Stimulated activated CD8-positive, alpha-beta memory T cell treated with anti-CD3 and anti-CD28 coated beads, Interleukin-12 subunit alpha, Interleukin-12 subunit beta, amount 100 ng/mL, for 1 hour (primary cell): ENCODE data around the gene FAM50A.

Source experiments
- DNase-seq: peaks from one replicate; pipeline ENCODE4 v3.0.0-alpha.2; 2020; ENCODE audit warnings: low read depth

The FAM50A gene

GRCh38 chrX:154439841-154440240, 4.1 kb upstream of the FAM50A start:
- DNase-seq, result no peak

- DNase-seq, result no peak
These were observed 3.2 kb upstream of the FAM50A start for GRCh38 chrX:154440623-154441357.

GRCh38 chrX:154441564-154441963, 2.4 kb upstream of the FAM50A start:
- DNase-seq, result no peak

- no peak for DNase-seq
These were observed 1.8 kb upstream of the FAM50A start for GRCh38 chrX:154441984-154442707.

GRCh38 chrX:154443479-154443910, 446 bp upstream of the FAM50A start:
- DNase-seq, result no peak

- no peak for DNase-seq
These were observed 860 bp downstream of the FAM50A start for GRCh38 chrX:154444755-154445246.

GRCh38 chrX:154445776-154446175, 1.8 kb downstream of the FAM50A start:
- no peak for DNase-seq

- no peak for DNase-seq
These were observed 2.5 kb downstream of the FAM50A start for GRCh38 chrX:154446430-154446829.

- DNase-seq, result no peak
These were observed 4.5 kb downstream of the FAM50A start for GRCh38 chrX:154448484-154448883.

GRCh38 chrX:154449618-154450017, 5.7 kb downstream of the FAM50A start:
- no peak for DNase-seq

GRCh38 chrX:154450312-154450711, 6.4 kb downstream of the FAM50A start:
- DNase-seq, result no peak

GRCh38 chrX:154452823-154453222, 8.9 kb downstream of the FAM50A start:
- DNase-seq, result no peak

GRCh38 chrX:154457491-154458115, 13.7 kb downstream of the FAM50A start:
- DNase-seq, result peak; percentile 28

GRCh38 chrX:154458116-154458953, 14.4 kb downstream of the FAM50A start, which contains the start of gene PLXNA3:
Gene PLXNA3 (plus strand): TSS chrX:154458281. CDS start chrX:154460184, 1,903 bp downstream.
- peak; percentile 44 for DNase-seq

- DNase-seq, result no peak
These were observed 15.2 kb downstream of the FAM50A start for GRCh38 chrX:154458954-154459778.

GRCh38 chrX:154459832-154460231, 15.9 kb downstream of the FAM50A start:
- no peak for DNase-seq

- no peak for DNase-seq
These were observed 16.4 kb downstream of the FAM50A start for GRCh38 chrX:154460326-154460725.

GRCh38 chrX:154462396-154462795, 18.5 kb downstream of the FAM50A start:
- no peak for DNase-seq

GRCh38 chrX:154463611-154464220, 19.8 kb downstream of the FAM50A start:
- DNase-seq, result no peak

- DNase-seq, result no peak
These were observed 20.9 kb downstream of the FAM50A start for GRCh38 chrX:154464806-154465365.
